PFSK-1 (cell line): ENCODE measurements around the gene TMEM40.

Source experiments
- FOXP2 ChIP-seq: optimal IDR thresholded peaks from 2 replicates; pipeline ENCODE3; 2011; ENCODE audit warnings: borderline replicate concordance, control low read depth, inconsistent platforms; ENCODE audit not compliant: insufficient read depth; ENCODE audit errors: extremely low read length, extremely low read depth
- POLR2AphosphoS5 ChIP-seq: IDR thresholded peaks from 2 replicates; pipeline ENCODE4 v1.6.1; 2012; ENCODE audit warnings: low read depth, mild to moderate bottlenecking, control low read depth, low read length, moderate library complexity
- SIN3A ChIP-seq: IDR thresholded peaks from 2 replicates; pipeline ENCODE4 v1.6.1; 2012; ENCODE audit warnings: mild to moderate bottlenecking, low read length, moderate library complexity, borderline replicate concordance; ENCODE audit not compliant: insufficient read depth
- TAF1 ChIP-seq: IDR thresholded peaks from 2 replicates; pipeline ENCODE4 v1.6.1; 2012; ENCODE audit warnings: low read length, control low read depth, borderline replicate concordance; ENCODE audit not compliant: insufficient read depth
- TF ChIP-seq, protein P1 (sequence below), 2 experiments: IDR thresholded peaks; 2 replicates each; pipeline versions ENCODE4 v1.6.1 to v1.8.0; 2011 to 2012; ENCODE audit warnings: low read depth in 2 of 2, low read length in 2 of 2, control low read depth in 1 of 2, inconsistent platforms in 1 of 2, mild to moderate bottlenecking in 1 of 2, moderate library complexity in 1 of 2; ENCODE audit not compliant: insufficient read depth in 1 of 2

The TMEM40 gene

DNA sequence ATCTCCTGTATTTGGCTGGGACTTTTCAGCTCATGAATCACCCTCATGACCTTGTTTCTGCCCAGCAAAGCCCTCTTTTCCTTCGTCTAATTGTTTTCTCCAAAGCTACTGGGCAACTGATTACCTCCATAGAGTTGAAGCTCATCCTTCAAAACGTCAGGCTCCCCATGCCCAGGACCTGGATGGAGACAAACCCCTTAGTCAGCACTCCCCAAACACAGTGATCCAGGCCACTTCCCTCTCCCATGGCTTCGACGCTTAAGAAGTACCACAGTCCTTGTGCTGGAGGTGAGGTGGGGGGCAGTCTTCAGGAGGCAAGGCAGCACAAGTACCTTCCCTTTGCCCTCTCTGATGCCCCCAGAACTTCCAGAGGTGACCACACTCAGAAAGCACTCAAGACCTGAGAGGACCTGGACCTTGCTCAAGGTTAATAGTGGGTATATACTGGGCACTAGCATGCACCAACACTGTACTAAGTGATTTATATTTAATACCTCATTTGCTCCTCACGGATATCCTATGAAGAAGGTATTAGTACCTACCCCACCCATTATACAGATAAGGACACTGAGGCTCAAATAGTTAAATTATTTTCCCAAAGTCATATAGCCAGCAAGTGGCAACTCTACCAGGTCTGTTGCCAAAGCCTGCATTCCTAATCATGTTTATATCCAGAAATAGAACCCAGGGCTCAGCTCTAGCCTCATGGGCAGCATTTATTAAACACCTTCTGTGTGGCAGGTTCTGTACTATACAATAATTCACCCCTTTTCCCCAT, 16.5 kb downstream of the TMEM40 start:
- TF ChIP-seq, protein P1, sequence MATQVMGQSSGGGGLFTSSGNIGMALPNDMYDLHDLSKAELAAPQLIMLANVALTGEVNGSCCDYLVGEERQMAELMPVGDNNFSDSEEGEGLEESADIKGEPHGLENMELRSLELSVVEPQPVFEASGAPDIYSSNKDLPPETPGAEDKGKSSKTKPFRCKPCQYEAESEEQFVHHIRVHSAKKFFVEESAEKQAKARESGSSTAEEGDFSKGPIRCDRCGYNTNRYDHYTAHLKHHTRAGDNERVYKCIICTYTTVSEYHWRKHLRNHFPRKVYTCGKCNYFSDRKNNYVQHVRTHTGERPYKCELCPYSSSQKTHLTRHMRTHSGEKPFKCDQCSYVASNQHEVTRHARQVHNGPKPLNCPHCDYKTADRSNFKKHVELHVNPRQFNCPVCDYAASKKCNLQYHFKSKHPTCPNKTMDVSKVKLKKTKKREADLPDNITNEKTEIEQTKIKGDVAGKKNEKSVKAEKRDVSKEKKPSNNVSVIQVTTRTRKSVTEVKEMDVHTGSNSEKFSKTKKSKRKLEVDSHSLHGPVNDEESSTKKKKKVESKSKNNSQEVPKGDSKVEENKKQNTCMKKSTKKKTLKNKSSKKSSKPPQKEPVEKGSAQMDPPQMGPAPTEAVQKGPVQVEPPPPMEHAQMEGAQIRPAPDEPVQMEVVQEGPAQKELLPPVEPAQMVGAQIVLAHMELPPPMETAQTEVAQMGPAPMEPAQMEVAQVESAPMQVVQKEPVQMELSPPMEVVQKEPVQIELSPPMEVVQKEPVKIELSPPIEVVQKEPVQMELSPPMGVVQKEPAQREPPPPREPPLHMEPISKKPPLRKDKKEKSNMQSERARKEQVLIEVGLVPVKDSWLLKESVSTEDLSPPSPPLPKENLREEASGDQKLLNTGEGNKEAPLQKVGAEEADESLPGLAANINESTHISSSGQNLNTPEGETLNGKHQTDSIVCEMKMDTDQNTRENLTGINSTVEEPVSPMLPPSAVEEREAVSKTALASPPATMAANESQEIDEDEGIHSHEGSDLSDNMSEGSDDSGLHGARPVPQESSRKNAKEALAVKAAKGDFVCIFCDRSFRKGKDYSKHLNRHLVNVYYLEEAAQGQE (IDR thresholded peaks at IDR 0.05; ENCODE audit: insufficient read depth in 1 of 2, low read depth in 2 of 2, low read length in 2 of 2) = no peak
- TF ChIP-seq TAF1 (no peak), POLR2AphosphoS5 (no peak), SIN3A (no peak), FOXP2 (no peak)

DNA sequence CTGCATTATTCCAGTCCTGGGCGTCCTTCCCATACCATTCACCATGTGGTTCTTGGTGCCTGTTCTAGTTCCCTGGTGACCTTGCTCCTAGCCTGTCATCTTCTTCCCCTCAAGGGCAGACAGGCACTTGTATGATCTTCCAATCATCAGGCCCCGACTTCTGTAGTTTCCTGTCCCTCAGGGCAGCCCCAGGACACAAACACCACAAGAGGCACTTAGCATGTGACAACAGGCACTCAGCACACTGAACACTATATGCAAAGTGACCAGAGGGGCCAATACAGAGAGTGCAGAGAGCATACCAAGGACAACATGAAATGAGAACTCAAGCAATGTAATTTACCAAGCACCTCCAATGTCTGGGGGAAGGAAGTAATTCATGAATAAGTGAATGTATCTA, 17.9 kb downstream of the TMEM40 start:
- TF ChIP-seq FOXP2 = no peak
- no peak for TF ChIP-seq TAF1
- TF ChIP-seq, protein P1 (IDR thresholded peaks at IDR 0.05; ENCODE audit: insufficient read depth in 1 of 2, low read depth in 2 of 2, low read length in 2 of 2) = no peak
- TF ChIP-seq SIN3A = no peak
- TF ChIP-seq POLR2AphosphoS5 = no peak

DNA sequence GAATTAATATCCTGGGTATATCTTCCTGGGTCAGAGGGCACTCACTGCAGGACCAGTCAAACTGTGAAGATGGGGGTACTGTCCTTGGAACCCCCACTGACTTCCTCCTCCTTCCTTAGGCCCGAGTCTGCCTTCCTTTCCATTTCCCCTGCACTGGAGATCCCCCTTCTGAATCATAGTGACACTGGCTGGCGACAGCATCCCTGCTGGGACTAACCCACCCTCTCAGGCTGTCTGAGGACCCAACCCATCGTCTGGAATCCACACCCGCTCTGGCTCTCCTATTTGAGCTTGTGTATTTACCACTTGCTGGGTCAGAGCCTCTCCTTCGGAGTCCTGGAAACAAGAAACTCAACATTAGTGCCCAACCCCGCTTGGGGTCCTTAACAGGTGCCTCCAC, 21.2 kb downstream of the TMEM40 start:
- TF ChIP-seq FOXP2 (no peak), SIN3A (no peak), POLR2AphosphoS5 (no peak), TAF1 (no peak)
- TF ChIP-seq, protein P1 (IDR thresholded peaks at IDR 0.05; ENCODE audit: insufficient read depth in 1 of 2, low read depth in 2 of 2, low read length in 2 of 2) = no peak

DNA sequence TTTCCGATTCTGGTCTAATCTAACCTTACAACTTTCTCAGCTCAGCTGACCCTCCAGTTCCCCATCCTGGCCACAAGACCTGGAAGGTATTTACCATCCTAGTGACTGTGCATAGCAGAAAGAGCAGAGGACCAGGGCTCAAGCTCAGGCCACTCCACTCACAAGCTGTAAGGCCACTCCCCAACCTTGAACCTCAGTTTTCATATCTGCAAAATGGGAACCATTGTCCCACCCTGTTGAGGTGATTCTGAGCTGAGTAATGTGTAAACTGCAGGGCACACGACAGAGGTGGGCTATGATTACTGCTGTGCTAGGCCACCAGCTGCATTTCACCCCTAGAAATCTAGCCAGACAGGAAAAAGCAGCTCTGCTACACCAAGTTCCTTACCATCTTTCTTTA, 21.7 kb downstream of the TMEM40 start:
- TF ChIP-seq POLR2AphosphoS5 (no peak), TAF1 (no peak), SIN3A (no peak), FOXP2 (no peak)
- TF ChIP-seq, protein P1 (IDR thresholded peaks at IDR 0.05; ENCODE audit: insufficient read depth in 1 of 2, low read depth in 2 of 2, low read length in 2 of 2) = no peak
